Dendritic cell treated with granulocyte-macrophage colony-stimulating factor and Interleukin-4, amounts not matched to agents 40 ng/mL and 50 ng/mL, for 4 days (primary cell): Measurements from ENCODE around the gene DDR1.

ENCODE experiments used
- H3K27ac Mint-ChIP-seq: one replicate; pipeline ENCODE4 v1.8.0; 2022; ENCODE audit warnings: mild to moderate bottlenecking, mixed read lengths
- H3K27me3 Mint-ChIP-seq: one replicate; pipeline ENCODE4 v1.8.0; 2022; ENCODE audit warnings: mild to moderate bottlenecking, mixed read lengths
- H3K36me3 Mint-ChIP-seq: one replicate; pipeline ENCODE4 v1.8.0; 2022; ENCODE audit warnings: low read depth, mixed read lengths
- H3K4me1 Mint-ChIP-seq: one replicate; pipeline ENCODE4 v1.8.0; 2022; ENCODE audit warnings: low read depth, mixed read lengths
- H3K4me3 Mint-ChIP-seq: one replicate; pipeline ENCODE4 v1.8.0; 2022; ENCODE audit warnings: mild to moderate bottlenecking, moderate library complexity, mixed read lengths
- H3K9me3 Mint-ChIP-seq: one replicate; pipeline ENCODE4 v1.8.0; 2022; ENCODE audit warnings: mixed read lengths
- intact Hi-C: fragments of 100-400 bp; cut with micrococcal nuclease; formaldehyde crosslinking; loops from one replicate; pipeline ENCODE4 v1.15.0; 2022

DDR1 gene

DNA sequence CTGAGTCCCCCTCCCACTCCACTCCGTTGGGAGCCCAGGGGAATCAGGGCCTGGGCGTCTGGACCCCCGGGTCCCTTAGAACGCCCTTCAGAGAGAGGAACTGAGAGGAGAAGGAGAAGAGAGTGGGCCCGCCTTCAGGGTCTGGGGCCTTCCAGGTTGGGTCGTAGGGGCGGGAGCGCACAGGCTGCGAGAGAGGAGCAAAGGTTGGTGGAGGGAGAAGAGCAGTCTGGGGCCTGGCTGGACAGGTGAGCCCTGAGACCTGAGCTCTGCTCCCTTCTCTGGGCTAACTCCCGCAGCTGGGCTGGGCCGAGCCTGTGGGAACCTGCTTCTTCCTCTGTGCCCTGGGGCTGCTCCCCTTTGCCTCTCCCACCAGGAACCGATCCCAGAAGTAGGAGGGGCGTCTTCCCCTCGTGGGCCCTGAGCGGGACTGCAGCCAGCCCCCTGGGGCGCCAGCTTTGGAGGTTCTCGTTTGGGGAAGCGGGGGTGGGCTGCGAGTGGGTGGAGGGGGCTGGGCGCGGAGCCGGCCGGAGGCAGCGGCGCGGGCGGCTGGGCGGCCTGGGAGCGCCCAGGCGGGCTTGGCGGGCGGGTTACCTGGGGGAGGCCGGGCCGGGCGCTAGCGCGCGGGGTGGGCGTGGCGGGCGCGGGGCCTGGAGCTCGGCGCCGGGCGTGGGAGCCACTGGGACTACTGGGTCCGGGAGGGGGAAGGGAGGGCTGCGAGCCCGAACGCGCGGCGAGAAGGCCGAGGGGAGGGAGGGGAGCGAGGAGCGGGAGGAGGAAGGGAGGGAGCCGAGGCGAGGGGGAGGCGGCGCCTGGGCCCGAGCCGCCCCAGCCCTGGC is at the start of gene DDR1:
DDR1 (plus strand) TSS at position 835 of the 836 bp plus-strand sequence. CDS start 4,211 bp downstream, outside the sequence.
- Mint-ChIP-seq H3K27me3 (peaks cover 60% of the 10 kb centered on the region), H3K36me3 (no peaks in the 10 kb centered on the region), H3K9me3 (no peaks in the 10 kb centered on the region), H3K4me1 (peaks cover 26% of the 10 kb centered on the region), H3K4me3 (peak within 1 kb of the TSS; percentile 64), H3K27ac (peak within 1 kb of the TSS; percentile 28)
- intact Hi-C loops: no loop called here

DNA sequence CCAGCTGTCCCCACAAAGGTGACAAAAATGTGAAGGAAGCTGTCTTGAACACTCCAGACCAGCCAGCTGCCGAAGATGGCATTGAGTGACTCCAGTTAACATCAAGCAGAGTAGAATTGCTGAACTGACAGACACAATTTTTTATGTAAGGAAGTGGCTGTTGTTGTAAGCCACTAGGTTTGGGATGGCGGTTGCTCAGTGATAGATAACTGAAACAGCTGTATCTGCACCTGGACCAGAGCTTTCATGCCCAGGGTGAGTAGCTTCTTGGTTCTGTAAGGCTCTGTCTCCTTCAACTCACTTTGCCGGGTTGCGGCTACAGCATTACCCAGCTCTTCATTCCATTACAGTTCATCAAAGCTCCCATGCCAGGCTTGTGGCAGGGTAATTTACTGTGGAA is 49.7 kb upstream of the DDR1 start:
- intact Hi-C loops: no loop called here
- peak overlapping the region; percentile 27 for H3K27ac Mint-ChIP-seq
- no peaks in the 10 kb centered on the region for H3K27me3 Mint-ChIP-seq
- H3K4me1 Mint-ChIP-seq: peaks cover 51% of the 10 kb centered on the region
- no peak overlapping the region for H3K4me3 Mint-ChIP-seq
- no peaks in the 10 kb centered on the region for H3K9me3 Mint-ChIP-seq
- no peaks in the 10 kb centered on the region for H3K36me3 Mint-ChIP-seq

DNA sequence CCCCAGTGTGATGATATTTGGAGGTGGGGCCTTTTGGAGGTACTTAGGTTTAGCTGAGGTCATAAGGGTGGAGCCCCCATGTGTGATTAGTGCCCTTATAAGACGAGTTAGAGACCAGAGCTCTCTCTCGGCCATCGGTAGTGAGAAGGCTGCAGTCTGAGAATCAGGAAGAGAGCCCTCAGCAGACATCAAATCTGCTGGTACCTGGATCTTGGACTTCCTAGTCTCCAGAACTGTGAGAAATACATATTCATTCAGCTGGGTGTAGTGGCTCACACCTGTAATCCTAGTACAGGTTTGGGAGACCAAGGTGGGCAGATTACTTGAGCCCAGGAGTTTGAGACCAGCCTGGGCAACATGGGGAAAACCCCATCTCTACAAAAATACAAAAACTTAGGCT is 48.7 kb upstream of the DDR1 start:
- Mint-ChIP-seq H3K9me3 (no peaks in the 10 kb centered on the region), H3K27ac (no peak overlapping the region), H3K27me3 (no peaks in the 10 kb centered on the region), H3K4me3 (no peak overlapping the region), H3K36me3 (no peaks in the 10 kb centered on the region), H3K4me1 (peaks cover 41% of the 10 kb centered on the region)
- intact Hi-C loops: no loop called here

DNA sequence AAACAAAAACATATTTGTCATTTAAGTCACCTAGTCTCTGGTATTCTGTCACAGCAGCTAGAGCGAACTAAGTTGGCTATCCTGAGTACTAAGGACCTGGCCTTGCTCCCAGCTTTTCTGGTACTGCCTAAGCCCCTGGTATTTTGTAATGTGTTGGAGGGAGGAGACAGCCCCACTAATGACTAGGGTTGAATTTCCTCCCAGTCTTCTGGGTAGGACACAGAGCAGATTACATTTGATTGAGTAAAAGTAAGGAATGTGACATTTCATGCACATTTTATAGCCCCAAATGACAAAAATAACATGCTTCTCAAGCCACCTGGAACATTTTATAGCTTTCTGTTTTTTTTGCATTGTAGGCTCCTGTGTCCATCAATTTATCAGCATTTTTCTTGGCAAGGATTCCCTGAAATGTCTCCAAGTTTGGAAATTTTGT is 47.9 kb upstream of the DDR1 start:
- Mint-ChIP-seq H3K4me3 (no peak overlapping the region), H3K4me1 (peaks cover 33% of the 10 kb centered on the region), H3K36me3 (no peaks in the 10 kb centered on the region), H3K27ac (no peak overlapping the region), H3K27me3 (no peaks in the 10 kb centered on the region), H3K9me3 (no peaks in the 10 kb centered on the region)
- intact Hi-C loops: no loop called here

DNA sequence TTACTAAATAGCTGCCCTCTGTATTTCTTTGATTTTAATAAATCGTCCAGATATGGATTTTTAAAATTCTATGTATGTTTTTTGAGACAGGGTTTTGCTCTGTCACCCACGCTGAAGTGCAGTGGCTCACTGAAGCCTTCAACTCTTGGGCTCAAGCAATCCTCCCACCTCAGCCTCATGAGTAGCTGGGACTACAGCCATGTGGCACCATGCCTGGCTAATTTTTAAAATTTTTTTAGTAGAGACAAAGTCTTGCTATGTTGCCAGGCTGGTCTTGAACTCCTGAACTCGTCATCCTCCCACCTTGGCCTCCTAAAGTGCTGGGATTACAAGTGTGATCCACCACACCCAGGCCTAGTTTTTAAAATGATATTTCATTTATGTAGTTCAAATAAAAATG is 47.4 kb upstream of the DDR1 start:
- Mint-ChIP-seq H3K4me3 (no peak overlapping the region), H3K27me3 (peaks cover 2% of the 10 kb centered on the region), H3K9me3 (no peaks in the 10 kb centered on the region), H3K36me3 (no peaks in the 10 kb centered on the region), H3K27ac (no peak overlapping the region), H3K4me1 (peaks cover 29% of the 10 kb centered on the region)
- intact Hi-C loops: no loop called here

DNA sequence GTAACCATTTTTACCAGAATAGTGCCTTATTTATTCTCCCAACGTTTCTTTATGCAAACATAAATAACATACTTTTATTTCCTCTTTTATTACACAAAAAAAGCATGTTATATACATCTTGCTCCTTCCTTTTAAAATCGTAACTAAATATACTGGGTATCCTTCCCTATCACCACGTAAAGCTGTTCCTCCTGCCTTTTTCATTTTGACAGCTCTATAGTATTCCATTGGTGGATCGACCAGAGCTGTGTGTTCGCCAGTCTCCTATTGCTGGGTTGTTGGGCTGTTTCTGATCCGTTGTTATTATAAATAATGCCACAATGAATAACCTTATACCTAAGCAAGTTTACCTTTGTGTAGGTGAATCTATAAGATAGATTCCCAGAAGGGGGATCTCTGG is 46.9 kb upstream of the DDR1 start:
- intact Hi-C loops: no loop called here
- H3K27me3 Mint-ChIP-seq: peaks cover 2% of the 10 kb centered on the region
- H3K4me3 Mint-ChIP-seq: no peak overlapping the region
- no peak overlapping the region for H3K27ac Mint-ChIP-seq
- no peaks in the 10 kb centered on the region for H3K36me3 Mint-ChIP-seq
- peaks cover 29% of the 10 kb centered on the region for H3K4me1 Mint-ChIP-seq
- H3K9me3 Mint-ChIP-seq: no peaks in the 10 kb centered on the region

DNA sequence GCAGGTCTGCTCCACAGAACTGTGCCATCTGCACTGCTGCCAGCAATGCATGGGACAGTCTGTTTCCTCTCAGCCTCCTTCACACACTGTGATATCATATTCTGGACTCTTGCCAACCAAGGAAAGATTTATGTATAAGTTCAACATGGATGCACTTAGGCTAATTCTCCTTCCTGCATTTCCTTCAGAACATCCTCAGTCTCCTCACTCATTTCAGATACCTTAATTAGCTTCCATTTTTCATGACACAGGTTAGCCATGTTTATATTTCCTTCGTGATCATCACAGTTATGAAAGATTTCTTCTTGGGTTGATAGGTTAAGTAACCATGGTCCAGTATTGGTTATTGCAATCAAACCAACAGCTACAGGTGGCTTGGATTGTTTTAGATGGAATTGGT is 46.4 kb upstream of the DDR1 start:
- peak overlapping the region; percentile 11 for H3K27ac Mint-ChIP-seq
- H3K36me3 Mint-ChIP-seq: no peaks in the 10 kb centered on the region
- no peak overlapping the region for H3K4me3 Mint-ChIP-seq
- peaks cover 2% of the 10 kb centered on the region for H3K27me3 Mint-ChIP-seq
- H3K9me3 Mint-ChIP-seq: no peaks in the 10 kb centered on the region
- peaks cover 29% of the 10 kb centered on the region for H3K4me1 Mint-ChIP-seq
- intact Hi-C loops: no loop called here

DNA sequence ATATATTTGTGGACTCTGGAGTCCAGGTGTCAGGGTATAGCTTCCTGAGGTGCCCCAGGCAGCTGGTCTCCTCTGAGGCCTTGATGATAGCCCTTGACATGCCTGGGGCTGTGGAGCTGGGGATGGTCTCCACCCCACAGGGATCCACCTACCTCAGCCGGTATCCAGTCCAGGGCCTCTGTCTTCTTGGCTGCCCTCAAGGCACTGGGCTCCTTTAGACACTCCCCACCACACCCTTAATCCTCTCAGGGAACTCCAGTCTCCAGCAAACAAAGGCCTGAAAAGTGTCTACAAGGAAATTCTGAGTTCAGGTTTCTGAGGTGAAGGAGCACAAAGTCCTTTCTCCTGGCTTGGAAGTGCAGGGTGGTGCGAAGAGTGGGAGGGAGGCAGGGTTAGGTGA is 44.6 kb upstream of the DDR1 start:
- no peaks in the 10 kb centered on the region for H3K9me3 Mint-ChIP-seq
- H3K27ac Mint-ChIP-seq: peak overlapping the region; percentile 45
- no peaks in the 10 kb centered on the region for H3K36me3 Mint-ChIP-seq
- peaks cover 33% of the 10 kb centered on the region for H3K4me1 Mint-ChIP-seq
- H3K4me3 Mint-ChIP-seq: no peak overlapping the region
- intact Hi-C loops: no loop called here
- peaks cover 14% of the 10 kb centered on the region for H3K27me3 Mint-ChIP-seq

DNA sequence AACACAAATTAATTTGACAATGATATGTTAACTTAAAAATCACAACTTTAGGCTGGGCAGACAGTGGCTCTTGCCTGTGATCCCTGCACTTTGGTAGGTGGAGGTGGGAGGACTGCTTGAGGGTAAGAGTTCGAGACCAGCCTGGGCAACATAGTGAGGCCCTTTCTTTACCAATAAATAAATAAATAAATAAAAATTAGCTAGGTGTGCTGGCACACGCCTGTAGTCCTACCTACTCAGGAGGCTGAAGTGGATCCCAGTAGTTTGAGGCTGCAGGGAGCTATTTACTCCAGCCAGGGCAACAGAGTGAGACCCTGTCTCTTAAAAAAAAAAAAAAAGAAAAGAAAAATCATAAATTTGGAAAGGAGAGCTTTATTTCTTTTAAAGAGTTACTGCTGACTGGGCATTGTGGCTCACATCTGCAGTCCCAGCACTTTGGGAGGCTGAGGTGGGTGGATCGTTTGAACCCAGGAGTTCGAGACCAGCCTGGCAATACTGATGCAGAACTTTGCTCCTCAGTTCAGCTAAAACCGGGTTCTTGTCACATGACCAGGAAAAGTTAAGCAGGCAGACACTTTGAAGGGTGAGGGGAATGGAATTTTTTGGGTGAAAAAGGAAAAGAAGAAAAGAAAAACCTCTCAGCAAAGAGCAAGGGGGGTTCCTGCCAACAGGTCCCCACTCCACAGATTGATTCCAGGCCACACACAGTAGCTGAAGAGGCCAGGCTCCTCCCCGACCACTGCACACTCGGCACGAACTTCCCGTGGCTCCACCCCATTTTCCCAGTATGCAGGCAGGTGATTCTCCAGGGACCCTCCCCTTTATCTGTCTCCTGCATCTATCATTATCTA is 44.0 kb upstream of the DDR1 start:
- Mint-ChIP-seq H3K36me3 (no peaks in the 10 kb centered on the region), H3K4me1 (peaks cover 28% of the 10 kb centered on the region), H3K27me3 (peaks cover 17% of the 10 kb centered on the region), H3K9me3 (no peaks in the 10 kb centered on the region), H3K27ac (peak overlapping the region; percentile 45), H3K4me3 (no peak overlapping the region)
- intact Hi-C loops: no loop called here

DNA sequence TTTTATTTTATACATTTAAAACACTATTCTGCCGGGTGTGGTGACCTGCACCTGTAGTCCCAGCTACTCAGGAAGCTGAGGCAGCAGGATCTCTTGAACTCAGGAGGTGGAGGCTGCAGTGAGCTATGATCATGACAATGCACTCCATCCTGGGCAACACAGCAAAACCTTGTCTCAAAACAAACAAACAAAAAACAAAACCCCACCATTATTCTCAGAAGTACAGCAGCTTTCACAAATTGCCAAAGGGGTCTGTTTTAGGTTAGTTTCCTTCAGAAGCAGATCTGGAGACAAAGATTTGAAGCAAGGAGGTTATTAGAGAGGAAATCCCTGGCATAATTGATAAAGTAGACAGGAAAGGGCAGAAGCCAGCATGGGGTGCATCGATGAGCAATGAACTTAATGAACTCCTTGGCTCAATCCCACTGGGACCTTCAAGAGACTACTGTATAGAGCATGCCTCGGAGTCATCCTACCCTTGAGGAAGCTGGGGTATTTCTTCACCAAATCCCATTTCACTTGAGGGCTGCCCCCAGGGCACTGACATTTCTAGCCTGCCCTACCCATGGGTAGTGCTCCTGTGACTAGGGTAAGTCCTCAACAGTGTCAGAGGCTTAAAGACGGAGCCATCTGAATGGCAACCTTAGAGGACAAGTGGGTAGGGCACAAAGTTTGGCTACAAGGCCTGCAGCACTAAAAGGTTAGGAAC is 43.2 kb upstream of the DDR1 start:
- intact Hi-C loops: no loop called here
- Mint-ChIP-seq H3K27ac (peak overlapping the region; percentile 21), H3K36me3 (no peaks in the 10 kb centered on the region), H3K4me1 (peaks cover 28% of the 10 kb centered on the region), H3K4me3 (no peak overlapping the region), H3K9me3 (no peaks in the 10 kb centered on the region), H3K27me3 (peaks cover 17% of the 10 kb centered on the region)

DNA sequence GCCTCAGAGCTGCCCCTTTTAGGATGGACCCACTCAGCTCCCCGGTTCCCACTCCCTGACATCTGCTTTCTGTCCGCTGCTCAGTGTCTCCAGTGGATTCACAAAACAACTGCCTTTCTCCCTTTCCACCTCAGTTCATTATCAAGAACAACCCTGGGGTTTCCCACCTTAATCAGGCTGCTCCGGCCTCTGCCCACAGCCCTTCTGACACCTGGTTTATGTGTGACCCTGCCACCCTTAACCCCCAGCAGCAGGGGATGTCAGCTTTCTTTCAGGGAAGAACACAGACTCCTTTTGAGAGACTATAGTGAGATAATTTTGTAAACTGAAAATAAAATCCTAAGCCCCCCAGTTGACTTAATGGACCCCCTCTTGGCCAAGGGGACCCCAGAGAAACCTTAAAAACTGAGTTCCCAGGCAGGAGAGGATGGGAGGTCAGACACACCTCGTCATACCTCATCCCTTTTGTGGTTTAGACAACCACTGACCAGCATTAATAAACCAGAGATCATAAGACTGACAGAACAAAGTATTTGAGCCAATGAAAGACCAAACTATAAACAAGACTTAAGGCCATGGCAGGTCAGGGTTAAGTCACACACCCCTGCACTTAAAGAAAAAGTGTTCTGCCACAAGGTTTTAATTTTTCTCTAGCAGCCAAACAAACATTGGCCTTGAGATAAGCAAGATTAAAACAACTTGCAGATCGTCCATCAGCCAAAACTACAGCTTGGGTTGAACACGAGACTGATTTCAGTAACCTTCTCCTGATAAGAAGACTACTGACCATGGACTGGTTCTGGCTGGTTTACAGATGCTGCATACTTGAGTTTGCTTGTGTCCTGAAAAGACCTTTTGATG is 42.4 kb upstream of the DDR1 start:
- intact Hi-C loops: no loop called here
- Mint-ChIP-seq H3K9me3 (no peaks in the 10 kb centered on the region), H3K4me1 (peaks cover 28% of the 10 kb centered on the region), H3K27me3 (peaks cover 17% of the 10 kb centered on the region), H3K4me3 (no peak overlapping the region), H3K27ac (peak overlapping the region; percentile 21), H3K36me3 (no peaks in the 10 kb centered on the region)

DNA sequence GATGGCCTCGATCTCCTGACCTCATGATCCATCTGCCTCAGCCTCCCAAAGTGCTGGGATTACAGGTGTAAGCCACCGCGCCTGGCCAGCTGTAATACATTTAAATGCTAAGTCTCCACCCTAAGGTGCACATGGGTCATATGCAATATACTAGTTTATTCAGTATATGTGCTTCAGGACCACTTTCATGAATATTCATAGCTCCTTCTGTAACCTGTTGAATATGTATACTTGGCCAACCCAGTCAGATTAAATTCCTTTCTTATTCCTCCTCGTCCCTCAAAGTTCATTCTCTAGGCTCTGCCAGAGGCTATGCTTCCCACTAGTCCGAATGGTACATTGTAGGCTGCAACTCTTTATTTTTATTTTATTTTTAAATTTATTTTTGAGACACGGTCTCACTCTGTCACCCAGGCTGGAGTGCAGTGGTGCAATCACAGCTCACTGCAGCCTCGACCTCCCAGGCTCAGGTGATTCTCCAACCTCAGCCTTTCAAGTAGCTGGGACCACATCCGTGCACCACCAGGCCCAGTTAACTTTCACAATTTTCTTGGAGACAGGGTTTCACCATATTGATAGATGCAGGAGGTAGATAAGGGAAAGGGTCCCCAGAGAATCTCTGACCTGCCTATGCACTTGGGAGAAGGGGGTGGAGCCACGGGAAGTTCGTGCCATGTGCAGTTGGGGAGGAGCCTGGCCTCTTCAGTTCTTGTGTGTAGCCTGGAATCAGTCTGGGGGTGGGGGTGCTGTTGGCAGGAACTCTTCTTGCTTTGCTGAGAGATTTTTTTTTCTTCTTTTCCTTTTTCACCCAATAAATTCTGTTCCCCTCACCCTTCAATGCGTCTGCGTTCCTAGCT is 41.3 kb upstream of the DDR1 start:
- Mint-ChIP-seq H3K4me1 (peaks cover 19% of the 10 kb centered on the region), H3K9me3 (no peaks in the 10 kb centered on the region), H3K4me3 (no peak overlapping the region), H3K27me3 (peaks cover 17% of the 10 kb centered on the region), H3K27ac (peak overlapping the region; percentile 2), H3K36me3 (no peaks in the 10 kb centered on the region)
- intact Hi-C loops: no loop called here
